Daoy (cell line): ENCODE data around the gene UVRAG. TPM values are rescaled to one million over a fixed set of nuclear protein-coding genes. Genes with fewer than 3 reads are reported as not detected.

Experiments
- DNase-seq: peaks from one replicate; pipeline ENCODE4 v3.0.0-alpha.2; 2015; ENCODE audit warnings: low read depth
- total RNA-seq: library from RNA; depleted of rRNA; stranded (reverse); fragments of >200 nt; shearing (Covaris generic); gene quantifications from 2 replicates; pipeline ENCODE4 v1.2.3, GENCODE V29; 2014

The UVRAG gene
- total RNA-seq, 1 experiment from 2014 or later = 9.9 TPM

DNA sequence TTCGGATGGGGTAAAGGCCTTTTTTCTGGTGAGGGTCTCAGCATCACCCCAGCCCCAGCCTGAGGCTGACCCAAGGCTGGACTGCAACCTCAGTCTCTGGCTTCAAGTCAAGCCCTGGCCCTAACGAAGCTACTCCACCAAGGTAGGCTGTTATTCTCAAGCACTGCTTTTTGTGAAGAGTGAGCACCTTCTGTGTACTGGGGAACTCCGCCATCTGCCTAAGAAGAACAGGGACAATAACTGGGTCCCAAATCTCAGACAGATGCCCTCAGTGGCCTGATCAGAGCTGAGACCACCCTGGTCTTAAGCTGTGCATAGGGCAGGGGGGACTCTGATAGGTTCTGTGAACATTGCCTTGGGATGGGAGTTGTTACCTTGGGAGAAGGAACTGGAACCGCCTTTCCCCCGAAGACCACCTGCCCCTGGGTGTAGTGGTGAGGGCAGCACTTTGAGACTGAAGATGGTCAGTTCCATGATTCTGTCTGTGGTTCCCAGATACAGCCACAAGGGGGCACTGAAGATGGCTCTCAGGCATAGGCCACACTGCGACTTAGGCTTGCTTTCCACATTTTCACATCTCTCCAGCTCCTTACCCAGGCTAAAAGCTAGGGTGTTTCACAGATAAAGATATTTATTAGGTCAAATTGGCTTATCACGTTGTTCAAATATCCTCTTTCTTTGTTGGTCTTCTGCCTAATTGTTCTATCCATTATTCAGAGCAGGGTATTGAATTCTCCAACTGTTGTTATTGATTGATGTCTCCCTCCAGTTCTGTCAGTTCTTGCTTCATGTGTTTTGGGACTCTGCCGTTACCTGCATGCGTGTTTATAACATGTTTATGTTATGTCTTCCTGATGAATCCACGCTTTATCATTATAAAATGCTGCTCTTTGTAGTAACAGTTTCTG, 11.8 kb upstream of the UVRAG start:
- DNase-seq = peak; percentile 60

GRCh38 chr11:75809111-75809510, 5.9 kb upstream of the UVRAG start:
- DNase-seq = no peak

- no peak for DNase-seq
Measured at GRCh38 chr11:75809991-75810390, 5.0 kb upstream of the UVRAG start.

DNA sequence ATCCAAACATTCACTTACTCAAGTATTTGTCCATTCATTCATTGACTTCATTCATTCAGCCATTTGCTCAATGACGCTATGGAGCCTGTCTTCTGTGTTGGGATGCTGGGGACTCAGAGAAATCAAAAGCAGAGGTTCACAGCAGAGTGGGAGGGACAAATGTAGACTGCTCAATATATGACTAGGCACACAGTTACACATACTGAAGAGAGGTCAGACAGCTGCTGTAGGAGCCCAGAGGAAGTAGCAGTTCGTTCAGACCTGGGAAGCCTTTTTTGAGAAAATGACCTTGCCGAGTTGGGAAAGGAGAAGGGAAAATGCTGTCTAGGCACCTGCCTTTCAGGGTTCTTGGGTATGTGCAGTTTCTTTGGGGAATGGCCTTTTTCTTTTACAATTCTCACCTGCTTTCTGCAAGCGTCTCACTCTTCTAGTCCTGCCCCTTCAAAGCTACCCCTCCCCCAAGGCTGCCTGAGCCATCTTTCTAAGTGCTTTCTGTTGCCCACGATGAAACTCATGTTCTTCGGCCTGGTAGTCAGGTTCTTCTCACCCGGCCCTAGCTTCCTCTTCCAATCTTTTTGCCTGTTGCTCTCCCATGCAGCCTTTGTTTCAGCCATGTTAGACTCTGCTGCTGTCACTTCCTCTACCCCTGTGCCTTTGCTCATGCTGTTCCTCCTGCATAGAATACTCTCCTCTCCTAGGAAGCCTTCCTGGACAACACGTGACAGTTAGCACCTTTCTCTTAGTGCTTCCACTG, 4.2 kb upstream of the UVRAG start:
- DNase-seq = no peak

DNA sequence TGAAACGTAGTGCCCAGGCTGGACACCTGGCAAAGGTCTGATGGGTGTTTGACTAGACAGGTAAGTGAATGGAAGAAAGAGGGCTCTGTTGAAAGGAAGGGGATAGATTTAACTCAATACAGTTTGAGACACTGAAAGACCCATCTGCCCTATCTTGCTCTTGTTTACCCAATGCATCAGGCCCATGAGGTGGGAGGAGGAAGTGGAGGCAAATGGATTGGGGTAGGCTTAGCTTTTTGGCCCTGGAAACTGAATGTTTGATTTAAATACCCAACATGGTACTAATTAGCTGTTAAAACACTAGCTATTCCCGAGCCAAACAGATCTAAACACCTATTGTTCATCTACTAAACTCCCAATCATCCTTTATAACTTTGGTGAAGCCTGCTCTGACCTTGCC, 3.5 kb upstream of the UVRAG start:
- no peak for DNase-seq

DNA sequence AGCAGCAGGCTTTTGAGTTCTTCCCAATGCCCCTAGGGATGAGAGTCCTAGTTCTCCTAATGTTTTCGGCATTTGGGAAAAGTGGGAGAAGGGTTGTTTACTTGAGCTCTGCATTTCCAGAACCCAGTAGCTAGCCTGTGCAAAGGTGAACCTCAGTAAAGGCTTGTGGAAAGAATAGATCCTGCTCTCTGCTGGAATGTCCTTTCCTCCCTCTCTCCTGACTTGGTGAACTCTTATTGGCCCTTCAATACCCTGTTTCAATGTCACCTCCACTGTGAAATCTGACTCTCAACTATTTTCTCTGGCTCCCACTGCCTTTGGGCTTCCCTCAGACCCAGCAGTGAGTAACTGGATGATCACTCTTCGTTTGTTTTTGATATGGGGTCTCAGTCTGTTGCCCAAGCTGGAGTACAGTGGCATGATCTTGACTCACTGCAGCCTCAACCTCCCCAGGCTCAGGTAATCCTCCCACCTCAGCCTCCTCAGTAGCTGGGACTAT, 2.4 kb upstream of the UVRAG start:
- peak; percentile 35 for DNase-seq

GRCh38 chr11:75813124-75813523, 1.9 kb upstream of the UVRAG start:
- no peak for DNase-seq

DNA sequence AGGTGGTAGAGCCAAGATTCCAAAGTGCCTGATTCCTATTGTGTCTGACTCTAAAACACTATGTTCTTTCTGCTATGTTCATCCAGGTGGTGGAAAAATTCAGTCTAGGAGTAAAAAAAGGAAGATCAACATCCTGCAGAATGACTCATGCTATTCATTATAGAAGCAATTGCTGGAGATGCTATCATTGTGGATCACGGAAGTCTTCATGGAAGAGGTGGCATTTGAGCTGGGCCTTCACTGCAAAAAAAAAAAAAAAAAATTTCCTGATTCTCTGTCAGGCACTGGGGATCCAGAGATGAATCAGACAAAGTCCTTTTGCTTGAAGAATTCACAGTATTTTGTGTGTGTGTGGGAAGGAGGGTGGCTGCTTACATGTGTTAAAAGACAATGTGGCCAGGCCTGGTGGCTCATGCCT, 1.4 kb upstream of the UVRAG start:
- DNase-seq = peak; percentile 51

GRCh38 chr11:75814363-75814676, 690 bp upstream of the UVRAG start:
- DNase-seq = no peak

DNA sequence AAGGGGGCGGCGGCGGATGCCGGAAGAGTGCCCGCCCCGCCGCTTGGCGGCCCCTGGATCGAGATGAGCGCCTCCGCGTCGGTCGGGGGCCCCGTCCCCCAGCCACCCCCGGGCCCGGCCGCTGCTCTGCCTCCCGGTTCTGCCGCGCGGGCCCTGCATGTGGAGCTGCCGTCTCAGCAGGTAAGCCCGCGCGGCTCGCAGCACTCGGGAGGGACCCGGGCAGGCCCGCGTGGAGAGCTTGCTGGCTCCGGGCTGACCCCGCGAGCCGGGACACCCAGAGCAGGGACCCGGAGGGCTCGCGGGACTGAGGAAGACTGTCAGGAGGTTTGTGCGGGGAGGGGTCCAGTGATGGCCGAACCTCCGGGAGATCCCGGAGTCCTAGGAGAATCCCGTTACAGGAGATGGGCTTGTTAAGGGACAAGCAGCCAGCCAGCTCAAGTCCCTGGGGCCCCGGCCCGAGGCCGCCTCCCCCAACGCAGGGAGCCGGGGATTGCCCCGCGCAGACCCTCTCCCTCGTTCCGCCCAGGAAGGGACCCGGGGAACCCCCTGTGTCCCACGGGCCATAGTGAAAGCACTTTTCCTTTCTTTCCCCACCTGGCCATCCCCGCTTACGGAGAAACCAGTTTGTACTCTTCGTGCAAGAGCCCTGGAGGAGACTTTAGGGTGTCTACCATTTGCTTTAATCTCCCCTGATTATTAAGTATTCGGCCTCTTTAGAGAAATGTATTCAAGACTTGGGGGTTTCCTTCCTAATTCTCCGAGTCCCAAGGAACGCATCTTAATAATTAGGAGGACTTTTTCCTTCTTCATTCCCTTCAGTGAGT, 547 bp downstream of the UVRAG start:
- peak; percentile 39 for DNase-seq

GRCh38 chr11:75816561-75817239, 1.7 kb downstream of the UVRAG start:
- DNase-seq = no peak

- DNase-seq = no peak
Measured at GRCh38 chr11:75820645-75821044, 5.6 kb downstream of the UVRAG start.

GRCh38 chr11:75821202-75821601, 6.2 kb downstream of the UVRAG start:
- no peak for DNase-seq

GRCh38 chr11:75822541-75822940, 7.5 kb downstream of the UVRAG start:
- no peak for DNase-seq

DNA sequence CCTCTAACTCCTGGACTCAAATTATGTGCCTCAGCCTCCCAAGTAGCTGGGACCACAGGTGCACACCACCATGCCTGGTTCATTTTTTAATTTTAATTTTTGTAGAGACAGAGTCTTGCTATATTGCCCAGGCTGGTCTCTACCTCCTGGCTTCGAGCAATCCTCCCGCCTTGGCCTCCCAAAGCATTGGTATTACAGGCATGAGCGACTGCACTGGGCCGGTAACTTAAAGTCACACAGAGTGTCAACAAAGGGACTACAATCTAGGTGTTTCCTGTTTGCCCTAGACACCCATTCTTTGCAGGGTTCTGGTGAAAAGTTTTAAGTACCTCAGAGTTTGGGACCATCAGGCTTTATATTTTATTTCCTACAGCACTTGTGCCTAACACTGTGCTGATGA, 8.4 kb downstream of the UVRAG start:
- DNase-seq = no peak

GRCh38 chr11:75823946-75824345, 8.9 kb downstream of the UVRAG start:
- DNase-seq = no peak

- DNase-seq = no peak
Measured at GRCh38 chr11:75826461-75827230, 11.6 kb downstream of the UVRAG start.

DNA sequence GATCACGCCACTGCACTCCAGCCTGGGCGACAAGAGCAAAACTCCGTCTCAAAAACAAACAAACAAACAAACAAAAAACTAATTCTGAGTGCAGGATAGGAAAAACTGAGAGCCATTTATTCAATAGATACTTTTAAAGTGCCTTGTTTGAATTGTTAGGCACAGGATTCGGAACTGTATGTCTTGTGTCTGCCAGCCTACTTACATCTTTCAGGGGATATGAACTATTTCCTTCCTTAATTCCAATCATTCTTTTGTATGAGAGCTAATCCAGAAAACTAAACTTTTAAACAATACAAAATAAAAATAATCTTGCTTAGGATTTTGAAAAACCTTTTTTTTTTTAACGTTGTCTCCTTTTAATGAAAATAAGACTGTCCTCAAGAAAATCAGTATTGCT, 12.6 kb downstream of the UVRAG start:
- no peak for DNase-seq

- no peak for DNase-seq
Measured at GRCh38 chr11:75831915-75832502, 17.0 kb downstream of the UVRAG start.

DNA sequence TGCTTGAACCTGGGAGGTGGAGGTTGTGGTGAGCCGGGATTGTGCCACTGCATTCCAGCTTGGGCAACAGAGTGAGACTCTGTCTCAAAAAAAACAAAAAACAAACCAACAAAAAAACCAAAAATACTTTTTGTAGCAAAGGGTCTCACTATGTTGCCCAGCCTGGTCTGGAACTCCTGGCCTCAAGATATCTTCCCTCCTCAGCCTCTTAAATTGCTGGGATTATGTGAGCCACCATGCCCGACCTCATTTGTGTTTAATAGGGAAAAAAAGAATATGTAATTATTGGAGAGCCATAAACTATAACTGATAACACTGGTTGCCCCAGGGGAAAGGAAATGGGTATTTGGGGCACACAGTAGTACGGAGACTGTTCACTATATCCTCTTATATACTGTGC, 19.7 kb downstream of the UVRAG start:
- DNase-seq = no peak
